Measurements from ENCODE around the gene ATP8A2. TPM values are rescaled to one million over a fixed set of nuclear protein-coding genes. Genes with fewer than 3 reads are reported as not detected.

Gene ATP8A2
- total RNA-seq, 2 donors from 2014 or later, result 0.25 to 0.33 TPM

GRCh38 chr13:25977216-25977615 is 605.4 kb downstream of the ATP8A2 start:
- ATAC-seq, result peak in 1 of 2 donors; percentile 55
- DNase-seq (ENCODE audit: low spot score in 2 of 2), result no peak
- H3K9me3 Mint-ChIP-seq, result no peaks in the 10 kb centered on the region
- H3K27ac Mint-ChIP-seq, result peak overlapping the region in 1 of 2 donors; percentile 34
- no peaks in the 10 kb centered on the region for H3K36me3 Mint-ChIP-seq

GRCh38 chr13:25977671-25978070 is 605.9 kb downstream of the ATP8A2 start:
- DNase-seq (ENCODE audit: low spot score in 2 of 2) (no peak), ATAC-seq (no peak)
- no peaks in the 10 kb centered on the region for H3K36me3 Mint-ChIP-seq
- H3K9me3 Mint-ChIP-seq, result no peaks in the 10 kb centered on the region
- peak overlapping the region in 1 of 2 donors; percentile 34 for H3K27ac Mint-ChIP-seq

- ATAC-seq, result no peak
- Mint-ChIP-seq H3K36me3 (no peaks in the 10 kb centered on the region), H3K27ac (no peak overlapping the region), H3K9me3 (no peaks in the 10 kb centered on the region)
- DNase-seq (ENCODE audit: low spot score in 2 of 2), result no peak
These were observed 607.2 kb downstream of the ATP8A2 start for GRCh38 chr13:25978961-25979360.

GRCh38 chr13:25979371-25979770 is 607.6 kb downstream of the ATP8A2 start:
- Mint-ChIP-seq H3K36me3 (no peaks in the 10 kb centered on the region), H3K27ac (no peak overlapping the region), H3K9me3 (no peaks in the 10 kb centered on the region)
- no peak for DNase-seq (ENCODE audit: low spot score in 2 of 2)
- ATAC-seq, result no peak

- Mint-ChIP-seq H3K27ac (no peak overlapping the region), H3K9me3 (no peaks in the 10 kb centered on the region), H3K36me3 (no peaks in the 10 kb centered on the region)
- ATAC-seq (no peak), DNase-seq (ENCODE audit: low spot score in 2 of 2) (no peak)
These were observed 608.5 kb downstream of the ATP8A2 start for GRCh38 chr13:25980255-25980654.

GRCh38 chr13:25981060-25981459 is 609.3 kb downstream of the ATP8A2 start:
- Mint-ChIP-seq H3K27ac (no peak overlapping the region), H3K9me3 (no peaks in the 10 kb centered on the region), H3K36me3 (no peaks in the 10 kb centered on the region)
- no peak for DNase-seq (ENCODE audit: low spot score in 2 of 2)
- no peak for ATAC-seq

GRCh38 chr13:25982907-25983306 is 611.1 kb downstream of the ATP8A2 start:
- H3K27ac Mint-ChIP-seq, result no peak overlapping the region
- no peak for ATAC-seq
- no peak for DNase-seq (ENCODE audit: low spot score in 2 of 2)
- H3K9me3 Mint-ChIP-seq, result no peaks in the 10 kb centered on the region
- no peaks in the 10 kb centered on the region for H3K36me3 Mint-ChIP-seq

- Mint-ChIP-seq H3K36me3 (no peaks in the 10 kb centered on the region), H3K9me3 (peaks cover 4 to 8% of the 10 kb centered on the region in 2 donors), H3K27ac (no peak overlapping the region)
- ATAC-seq, result no peak
- DNase-seq (ENCODE audit: low spot score in 2 of 2), result no peak
These were observed 616.2 kb downstream of the ATP8A2 start for GRCh38 chr13:25987987-25988386.

- Mint-ChIP-seq H3K36me3 (peaks cover 0 to under 1% of the 10 kb centered on the region in 2 donors), H3K9me3 (peaks cover 4 to 10% of the 10 kb centered on the region in 2 donors), H3K27ac (no peak overlapping the region)
- ATAC-seq, result no peak
- no peak for DNase-seq (ENCODE audit: low spot score in 2 of 2)
These were observed 616.9 kb downstream of the ATP8A2 start for GRCh38 chr13:25988661-25989060.

GRCh38 chr13:25990801-25991200 is 619.0 kb downstream of the ATP8A2 start:
- Mint-ChIP-seq H3K27ac (no peak overlapping the region), H3K36me3 (peaks cover 7 to 10% of the 10 kb centered on the region in 2 donors), H3K9me3 (peaks cover 10 to 18% of the 10 kb centered on the region in 2 donors)
- ATAC-seq (no peak), DNase-seq (ENCODE audit: low spot score in 2 of 2) (no peak)

GRCh38 chr13:25992076-25992475 is 620.3 kb downstream of the ATP8A2 start:
- Mint-ChIP-seq H3K36me3 (peaks cover 7 to 10% of the 10 kb centered on the region in 2 donors), H3K9me3 (peaks cover 10 to 18% of the 10 kb centered on the region in 2 donors), H3K27ac (no peak overlapping the region)
- ATAC-seq (no peak), DNase-seq (ENCODE audit: low spot score in 2 of 2) (no peak)

- no peak for DNase-seq (ENCODE audit: low spot score in 2 of 2)
- peaks cover 6 to 10% of the 10 kb centered on the region in 2 donors for H3K36me3 Mint-ChIP-seq
- peaks cover 9 to 10% of the 10 kb centered on the region in 2 donors for H3K9me3 Mint-ChIP-seq
- peak overlapping the region in 1 of 2 donors; percentile 38 for H3K27ac Mint-ChIP-seq
- ATAC-seq, result peak; percentile 21 to 43
These were observed 635.7 kb downstream of the ATP8A2 start for GRCh38 chr13:26007261-26008125.

- no peaks in the 10 kb centered on the region for H3K9me3 Mint-ChIP-seq
- peaks cover 0 to 18% of the 10 kb centered on the region in 2 donors for H3K36me3 Mint-ChIP-seq
- ATAC-seq, result no peak
- no peak overlapping the region for H3K27ac Mint-ChIP-seq
- DNase-seq (ENCODE audit: low spot score in 2 of 2), result no peak
These were observed 638.9 kb downstream of the ATP8A2 start for GRCh38 chr13:26010487-26011207.

- H3K9me3 Mint-ChIP-seq, result no peaks in the 10 kb centered on the region
- peak overlapping the region in 1 of 2 donors; percentile 80 for H3K27ac Mint-ChIP-seq
- DNase-seq (ENCODE audit: low spot score in 2 of 2), result no peak
- no peak for ATAC-seq
- peaks cover 0 to 18% of the 10 kb centered on the region in 2 donors for H3K36me3 Mint-ChIP-seq
These were observed 639.4 kb downstream of the ATP8A2 start for GRCh38 chr13:26011208-26011573.

GRCh38 chr13:26011996-26012821 is 640.4 kb downstream of the ATP8A2 start:
- ATAC-seq (peak; percentile 80 to 95), DNase-seq (ENCODE audit: low spot score in 2 of 2) (peak; percentile 46 to 68)
- Mint-ChIP-seq H3K9me3 (no peaks in the 10 kb centered on the region), H3K36me3 (peaks cover 0 to 18% of the 10 kb centered on the region in 2 donors), H3K27ac (peak overlapping the region; percentile 65 to 80)

- H3K9me3 Mint-ChIP-seq, result no peaks in the 10 kb centered on the region
- no peak for ATAC-seq
- peaks cover 1 to 18% of the 10 kb centered on the region in 2 donors for H3K36me3 Mint-ChIP-seq
- H3K27ac Mint-ChIP-seq, result peak overlapping the region; percentile 65 to 80
- DNase-seq (ENCODE audit: low spot score in 2 of 2), result no peak
These were observed 641.2 kb downstream of the ATP8A2 start for GRCh38 chr13:26012995-26013394.

Measured in activated naive CD4-positive, alpha-beta T cell treated with anti-CD3 and anti-CD28 coated beads, Interleukin-2, amount 50 U/mL, for 72 hours (primary cell).